Fibroblast of villous mesenchyme (primary cell): ENCODE data around the gene KLHL26. TPM values are rescaled to one million over a fixed set of nuclear protein-coding genes. Genes with fewer than 3 reads are reported as not detected.
A peak's percentile ranks its signal among the peaks of the same experiment; 100 is the strongest.
"Not testable (repeated sequence)": the region's sequence is repeated elsewhere in the genome, so short reads cannot be mapped to it uniquely, and the experiment has no call there.

ENCODE experiments used
- DNase-seq: peaks from one replicate; pipeline ENCODE4 v3.0.0-alpha.2; 2010; ENCODE audit warnings: low read depth
- H3K4me3 ChIP-seq: 2 replicates; pipeline ENCODE4 v1.5.1; 2011; ENCODE audit warnings: low read depth, mild to moderate bottlenecking, low read length
- CTCF ChIP-seq: IDR thresholded peaks from 2 replicates; pipeline ENCODE4 v1.5.1; 2012; ENCODE audit warnings: low read depth, mild to moderate bottlenecking, low read length; ENCODE audit not compliant: insufficient read depth
- total RNA-seq: library from RNA; depleted of rRNA; stranded (reverse); fragments of >200 nt; gene quantifications from 2 replicates; pipeline ENCODE4 v1.2.3, GENCODE V29; 2012

KLHL26 gene
- total RNA-seq, 1 donor, result 2.6 TPM

DNA sequence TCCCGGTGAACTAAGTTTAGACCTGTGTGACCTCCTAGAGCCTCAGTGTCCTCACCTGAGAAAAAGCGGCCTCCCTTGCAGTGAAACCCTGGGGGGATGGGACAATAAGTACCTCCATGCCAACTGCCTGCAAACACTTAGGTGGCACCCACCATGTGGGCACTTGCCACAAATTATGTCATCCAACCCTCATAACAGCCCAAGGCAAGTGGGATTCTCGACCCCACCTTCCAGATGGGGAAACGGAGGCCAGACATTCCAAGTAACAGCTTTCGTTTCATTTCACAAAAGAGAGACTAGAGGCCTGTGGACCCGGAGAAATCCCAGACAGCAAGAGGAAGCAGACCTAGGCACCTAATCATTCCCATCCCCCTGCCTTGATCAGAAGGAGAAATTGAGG is 41.4 kb upstream of the KLHL26 start:
- no peak overlapping the region for H3K4me3 ChIP-seq
- no peak for DNase-seq
- TF ChIP-seq CTCF, result no peak

GRCh38 chr19:18596752-18597157 is 40.1 kb upstream of the KLHL26 start:
- TF ChIP-seq CTCF, result no peak
- H3K4me3 ChIP-seq, result no peak overlapping the region
- peak; percentile 31 for DNase-seq

DNA sequence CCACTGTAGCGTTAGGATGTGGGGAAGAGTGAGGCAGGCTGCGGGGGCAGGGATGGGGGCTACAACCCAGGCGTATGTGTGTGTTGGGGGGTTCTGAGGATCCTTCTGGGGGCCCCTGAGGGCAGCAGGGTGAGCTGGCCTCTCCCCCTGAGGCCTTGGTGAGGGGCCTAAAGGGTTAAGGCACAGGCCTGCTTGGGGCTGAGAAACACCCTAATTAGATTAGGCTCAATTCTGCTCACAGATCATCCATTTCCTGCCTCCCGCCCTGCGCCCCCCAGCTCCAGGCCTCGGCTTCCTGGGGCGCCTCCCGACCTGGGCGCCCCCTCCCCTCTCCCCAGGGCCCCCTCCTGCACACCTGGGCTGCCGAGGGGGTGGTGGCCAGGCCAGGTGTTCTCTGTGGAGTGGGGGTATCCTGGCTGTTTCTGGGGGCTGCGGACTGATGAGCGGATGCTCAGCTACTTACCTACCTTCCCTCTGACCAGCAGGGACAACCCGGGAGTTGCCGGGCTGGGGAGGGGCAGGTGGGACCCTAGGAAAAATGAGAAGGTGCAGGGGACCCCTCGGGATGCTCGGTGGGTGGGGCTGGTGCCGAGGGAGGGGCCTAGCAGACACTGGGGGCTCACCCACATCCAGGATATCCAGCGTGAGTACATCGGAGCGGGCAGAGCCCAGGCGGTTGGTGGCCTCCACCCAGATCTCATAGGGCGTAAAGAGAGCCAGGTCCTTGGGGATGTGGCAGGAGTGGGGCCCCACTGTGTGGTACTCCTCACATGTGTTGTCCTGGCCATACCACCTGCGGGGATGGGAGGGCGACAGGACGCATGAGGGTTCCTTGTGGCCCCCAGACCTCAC is 38.8 kb upstream of the KLHL26 start:
- TF ChIP-seq CTCF, result no peak
- no peak for DNase-seq
- H3K4me3 ChIP-seq, result no peak overlapping the region

DNA sequence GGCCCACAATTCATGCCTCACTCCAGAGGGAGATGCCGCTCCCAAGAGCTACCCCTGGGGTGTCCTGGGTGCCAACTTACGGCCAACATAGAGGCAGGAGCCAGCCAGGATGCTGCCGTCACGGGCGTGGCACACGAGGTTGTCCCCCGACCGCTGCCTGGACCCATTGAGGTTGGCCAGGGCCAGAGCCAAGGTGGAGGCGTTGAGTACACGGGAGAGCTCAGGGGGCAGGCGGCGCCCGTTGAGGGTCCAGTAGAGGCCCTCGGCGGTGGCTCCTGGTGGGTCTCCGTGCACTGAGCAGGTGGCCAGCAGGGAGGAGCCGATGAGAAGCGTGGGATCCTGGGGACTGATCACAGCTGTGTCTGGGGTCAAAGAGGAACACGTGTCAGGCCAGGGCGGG is 37.3 kb upstream of the KLHL26 start:
- TF ChIP-seq CTCF, result no peak
- no peak overlapping the region for H3K4me3 ChIP-seq
- DNase-seq, result no peak

DNA sequence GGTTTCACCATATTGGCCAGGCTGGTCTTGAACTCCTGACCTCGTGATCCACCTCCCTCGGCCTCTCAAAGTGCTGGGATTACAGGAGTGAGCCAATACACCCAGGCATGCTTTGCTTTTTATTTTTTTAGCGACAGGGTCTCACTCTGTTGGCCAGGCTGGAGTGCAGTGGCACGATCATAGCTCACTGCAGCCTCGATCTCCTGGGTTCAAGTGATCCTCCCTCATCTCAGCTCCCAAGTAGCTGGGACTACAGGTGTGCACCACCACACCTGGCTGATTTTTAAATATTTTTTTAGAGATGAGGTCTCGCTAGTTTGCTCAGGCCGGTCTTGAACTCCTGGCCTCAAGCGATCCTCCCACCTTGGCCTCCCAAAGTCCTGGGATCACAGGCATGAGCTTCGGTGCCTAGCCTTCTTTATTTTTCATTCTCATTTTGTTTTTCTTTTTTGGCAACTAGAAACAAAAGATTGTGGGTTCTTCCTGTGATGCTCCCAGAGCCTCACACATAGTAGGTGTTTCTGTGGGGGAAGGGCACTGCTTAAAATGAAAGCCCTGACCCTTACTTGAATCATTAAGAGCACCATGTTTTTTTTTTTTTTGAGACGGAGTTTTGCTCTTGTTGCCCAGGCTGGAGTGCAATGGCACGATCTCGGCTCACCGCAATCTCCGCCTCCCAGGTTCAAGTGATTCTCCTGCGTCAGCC is 36.0 kb upstream of the KLHL26 start:
- not testable (repeated sequence) for DNase-seq

DNA sequence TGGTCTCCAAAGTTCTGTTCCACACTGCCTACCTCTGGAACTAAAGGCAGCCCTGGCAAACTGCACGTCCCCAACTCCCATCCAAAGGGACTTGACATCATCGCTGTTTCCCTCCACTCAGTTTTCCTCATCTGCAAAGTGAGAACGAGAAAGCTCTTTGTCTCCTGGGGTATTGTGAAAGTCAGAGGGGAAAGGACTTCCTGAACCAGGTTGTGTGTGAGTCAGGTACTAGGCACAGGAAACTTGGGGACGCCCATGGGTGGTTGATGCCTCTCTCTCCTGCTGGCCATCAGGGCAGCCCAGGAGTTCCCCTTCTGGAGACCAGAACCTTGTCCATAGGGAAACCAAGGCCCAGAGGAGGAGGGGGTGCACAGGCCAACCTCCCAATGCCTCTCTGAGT is 35.0 kb upstream of the KLHL26 start:
- no peak for DNase-seq
- no peak overlapping the region for H3K4me3 ChIP-seq
- no peak for TF ChIP-seq CTCF

More for the DNA sequence above, 36.0 kb upstream of the KLHL26 start:
- not testable (repeated sequence) for H3K4me3 ChIP-seq

- no peak for DNase-seq
- no peak overlapping the region for H3K4me3 ChIP-seq
- peak; percentile 20 for TF ChIP-seq CTCF
These were observed 33.4 kb upstream of the KLHL26 start for GRCh38 chr19:18603255-18603957.
